Astrocyte (in vitro differentiated cells and primary cell): ENCODE data around the gene SEMA3A.

ENCODE experiments used
- CTCF ChIP-seq: IDR thresholded peaks from 2 replicates; pipeline ENCODE4 v1.5.1; 2011; ENCODE audit warnings: low read depth, mild to moderate bottlenecking, inconsistent platforms, low read length, moderate library complexity; ENCODE audit not compliant: insufficient read depth
- EZH2 ChIP-seq: IDR thresholded peaks from 2 replicates; pipeline ENCODE4 v1.6.1; 2012; ENCODE audit warnings: mild to moderate bottlenecking, low read length, inconsistent platforms; ENCODE audit not compliant: insufficient read depth

- no peak for TF ChIP-seq CTCF
- TF ChIP-seq EZH2, result no peak
These were observed 84.2 kb downstream of the SEMA3A start for GRCh38 chr7:84110400-84110799.
